Myometrial cell (primary cell): Measurements from ENCODE around the gene SCNN1A. TPM values are rescaled to one million over a fixed set of nuclear protein-coding genes. Genes with fewer than 3 reads are reported as not detected.

Experiments
- total RNA-seq: library from RNA; depleted of rRNA; stranded (reverse); fragments of >200 nt; gene quantifications from 2 replicates; pipeline ENCODE4 v1.2.3, GENCODE V29; 2015

Gene SCNN1A
- total RNA-seq, result under 0.01 and 0.29 TPM in 2 replicates

GRCh38 chr12:6375269-6376078 lies at the start of gene SCNN1A:
Gene SCNN1A, minus strand, starts transcription at chr12:6375563. Its CDS starts 780 bp downstream, at chr12:6374783.

GRCh38 chr12:6383572-6384498 lies 8.5 kb upstream of the SCNN1A start, which contains the start of gene LTBR:
Gene LTBR, plus strand, starts transcription at chr12:6384162. Its CDS starts 197 bp downstream, at chr12:6384359.

GRCh38 chr12:6341417-6342139 lies 33.8 kb downstream of the SCNN1A start, which contains the start of gene TNFRSF1A:
Gene TNFRSF1A, minus strand, starts transcription at chr12:6342076. Its CDS starts 262 bp downstream, at chr12:6341814.

Other genes with a start within 250 kb of the SCNN1A start
- gene CD9, start 175.2 kb downstream of the SCNN1A start, total RNA-seq, result 130 and 141 TPM in 2 replicates
- gene PLEKHG6, start 64.9 kb downstream of the SCNN1A start, total RNA-seq, result not detected in 2 replicates
- 460 and 580 TPM in 2 replicates for gene TNFRSF1A, start 33.5 kb downstream of the SCNN1A start, total RNA-seq
- gene LTBR, start 8.6 kb upstream of the SCNN1A start, total RNA-seq, result 186 and 189 TPM in 2 replicates
- gene CD27, start 69.4 kb upstream of the SCNN1A start, total RNA-seq, result not detected in 2 replicates
- gene TAPBPL, start 76.5 kb upstream of the SCNN1A start, total RNA-seq, result 7.5 and 19.3 TPM in 2 replicates
- 5.0 and 8.4 TPM in 2 replicates for gene VAMP1, start 95.1 kb upstream of the SCNN1A start, total RNA-seq
- 110 and 135 TPM in 2 replicates for gene MRPL51, start 117.7 kb upstream of the SCNN1A start, total RNA-seq
- 101 TPM in 2 replicates for gene NCAPD2, start 118.5 kb upstream of the SCNN1A start, total RNA-seq
- 6,392 and 8,126 TPM in 2 replicates for gene GAPDH, start 159.0 kb upstream of the SCNN1A start, total RNA-seq
- 10.1 and 12.1 TPM in 2 replicates for gene IFFO1, start 180.5 kb upstream of the SCNN1A start, total RNA-seq
- gene NOP2, start 192.7 kb upstream of the SCNN1A start, total RNA-seq, result 23.4 and 31.7 TPM in 2 replicates
- gene CHD4, start 231.8 kb upstream of the SCNN1A start, total RNA-seq, result 213 and 218 TPM in 2 replicates